Neural crest cell (in vitro differentiated cells): ENCODE data around the gene RAPGEF5. TPM values are rescaled to one million over a fixed set of nuclear protein-coding genes. Genes with fewer than 3 reads are reported as not detected.

Experiments
- DNase-seq: peaks from one replicate; pipeline ENCODE4 v3.0.0; 2021; ENCODE audit warnings: low read depth, mixed read lengths, low spot score
- H3K27ac Mint-ChIP-seq: one replicate; pipeline ENCODE4 v1.8.0; 2021; ENCODE audit warnings: mild to moderate bottlenecking, mixed read lengths; ENCODE audit not compliant: unreplicated experiment
- H3K27me3 Mint-ChIP-seq: 2 replicates; pipeline ENCODE4 v1.8.0; 2021; ENCODE audit warnings: low read depth, mild to moderate bottlenecking, mixed read lengths
- H3K36me3 Mint-ChIP-seq: 2 replicates; pipeline ENCODE4 v1.8.0; 2021; ENCODE audit warnings: low read depth, mild to moderate bottlenecking, mixed read lengths
- H3K4me1 Mint-ChIP-seq: 2 replicates; pipeline ENCODE4 v1.8.0; 2021; ENCODE audit warnings: mixed read lengths
- H3K4me3 Mint-ChIP-seq: one replicate; pipeline ENCODE4 v1.8.0; 2021; ENCODE audit warnings: mild to moderate bottlenecking, mixed read lengths
- H3K9me3 Mint-ChIP-seq: 2 replicates; pipeline ENCODE4 v1.8.0; 2021; ENCODE audit warnings: mixed read lengths
- CTCF ChIP-seq: fragments of 200-600 bp; sonication (generic); conservative IDR thresholded peaks from 2 replicates; pipeline ENCODE4 v1.5.0; 2021; ENCODE audit warnings: antibody characterized with exemption, mild to moderate bottlenecking
- total RNA-seq: library from RNA; stranded (reverse); gene quantifications from 2 replicates; pipeline ENCODE4 v1.2.1, GENCODE V29; 2021

The RAPGEF5 gene
- total RNA-seq, 1 donor from 2014 or later: 6.0 TPM

- DNase-seq: no peak
- H3K27ac Mint-ChIP-seq: no peak overlapping the region
- no peaks in the 10 kb centered on the region for H3K9me3 Mint-ChIP-seq
- no peaks in the 10 kb centered on the region for H3K4me1 Mint-ChIP-seq
- no peak overlapping the region for H3K4me3 Mint-ChIP-seq
- no peaks in the 10 kb centered on the region for H3K36me3 Mint-ChIP-seq
- no peaks in the 10 kb centered on the region for H3K27me3 Mint-ChIP-seq
- TF ChIP-seq CTCF: no peak
Measured at GRCh38 chr7:22339725-22340390, 17.1 kb downstream of the RAPGEF5 start.

GRCh38 chr7:22338877-22339276, 18.1 kb downstream of the RAPGEF5 start:
- no peaks in the 10 kb centered on the region for H3K9me3 Mint-ChIP-seq
- TF ChIP-seq CTCF: no peak
- H3K36me3 Mint-ChIP-seq: no peaks in the 10 kb centered on the region
- no peaks in the 10 kb centered on the region for H3K27me3 Mint-ChIP-seq
- H3K4me1 Mint-ChIP-seq: no peaks in the 10 kb centered on the region
- H3K27ac Mint-ChIP-seq: no peak overlapping the region
- DNase-seq: no peak
- H3K4me3 Mint-ChIP-seq: no peak overlapping the region

- Mint-ChIP-seq H3K4me1 (no peaks in the 10 kb centered on the region), H3K36me3 (no peaks in the 10 kb centered on the region), H3K27ac (no peak overlapping the region), H3K4me3 (no peak overlapping the region), H3K27me3 (no peaks in the 10 kb centered on the region), H3K9me3 (no peaks in the 10 kb centered on the region)
- TF ChIP-seq CTCF: no peak
- DNase-seq: no peak
Measured at GRCh38 chr7:22338411-22338810, 18.5 kb downstream of the RAPGEF5 start.

GRCh38 chr7:22333680-22334141, 23.2 kb downstream of the RAPGEF5 start:
- TF ChIP-seq CTCF: no peak
- H3K4me3 Mint-ChIP-seq: no peak overlapping the region
- H3K27me3 Mint-ChIP-seq: no peaks in the 10 kb centered on the region
- H3K4me1 Mint-ChIP-seq: no peaks in the 10 kb centered on the region
- no peak for DNase-seq
- no peak overlapping the region for H3K27ac Mint-ChIP-seq
- no peaks in the 10 kb centered on the region for H3K36me3 Mint-ChIP-seq
- H3K9me3 Mint-ChIP-seq: no peaks in the 10 kb centered on the region

GRCh38 chr7:22332461-22332870, 24.5 kb downstream of the RAPGEF5 start:
- H3K36me3 Mint-ChIP-seq: no peaks in the 10 kb centered on the region
- H3K27me3 Mint-ChIP-seq: no peaks in the 10 kb centered on the region
- DNase-seq: no peak
- no peaks in the 10 kb centered on the region for H3K4me1 Mint-ChIP-seq
- H3K9me3 Mint-ChIP-seq: no peaks in the 10 kb centered on the region
- no peak overlapping the region for H3K4me3 Mint-ChIP-seq
- no peak for TF ChIP-seq CTCF
- no peak overlapping the region for H3K27ac Mint-ChIP-seq
